Measurements from ENCODE around the gene GNLY. TPM values are rescaled to one million over a fixed set of nuclear protein-coding genes. Genes with fewer than 3 reads are reported as not detected.

The GNLY gene
- total and polyA plus RNA-seq, 9 of the 15 experiments (the other 6 are each of a cell fraction or from before 2014, with no cell fraction given), result not detected

- H3K9ac ChIP-seq (ENCODE audit: insufficient read depth in 1 of 2, low read depth in 2 of 2, low read length in 2 of 2), result peak overlapping the region in 1 of 2 experiments; percentile 75; a peak in 2 of 4 replicates
- ATAC-seq (no peak), DNase-seq (ENCODE audit: extremely low read depth in 1 of 4, low spot score in 3 of 4) (no peak), FAIRE-seq (no peak)
- H3K4me2 ChIP-seq (ENCODE audit: insufficient read depth, low read length), result no peak overlapping the region
- no peaks in the 10 kb centered on the region for H3K36me3 ChIP-seq (ENCODE audit: control insufficient read depth, insufficient read depth, low read length)
- in situ Hi-C loops (cut with MboI), result no loop called here
- BruUV-seq (replicated peaks), result no TSS peak
- H3K9me1 ChIP-seq (ENCODE audit: control insufficient read depth, insufficient read depth, low read length), result no peaks in the 10 kb centered on the region
- intact Hi-C loops (cut with micrococcal nuclease), result no loop called here
- H4K20me1 ChIP-seq (replicated peaks; ENCODE audit: control insufficient read depth, insufficient read depth, low read length), result 0 out of 2 replicates have a peak, but pooled peaks cover 5% of the 10 kb centered on the region
- H3K27ac ChIP-seq (ENCODE audit: extremely low read depth, low read depth, low read length), result no peak overlapping the region
- H2AFZ ChIP-seq (ENCODE audit: low read depth, low read length), result no peak overlapping the region
- H3K4me3 ChIP-seq, result no peak overlapping the region
- WGBS (ENCODE audit: insufficient coverage, low coverage, missing lambda C conversion rate), result 68% methylated on average over 23 of the region's 23 CpGs
- H3K9me3 ChIP-seq (replicated peaks; ENCODE audit: control insufficient read depth, insufficient read depth, low read depth, low read length), result no peaks in the 10 kb centered on the region
- H3K79me2 ChIP-seq (ENCODE audit: control insufficient read depth, insufficient read depth, low read length), result no peaks in the 10 kb centered on the region
- ChIA-PET CTCF (ENCODE audit: low intra/inter-chr PET ratio) (interaction anchor here (0.6 kb wide), 1 partner anchor 315 kb away, joined by 3 read pairs; no protein-coding TSS in a partner anchor), POLR2A (interaction anchor here (0.6 kb wide), 1 partner anchor 38 kb away, joined by 3 read pairs; no protein-coding TSS in a partner anchor)
- H3K27me3 ChIP-seq (ENCODE audit: control insufficient read depth in 2 of 2, insufficient read depth in 2 of 2, low read length in 2 of 2), result no peaks in the 10 kb centered on the region
- peaks cover 3 to 19% of the 10 kb centered on the region in 2 experiments; a peak in 3 of 5 replicates for H3K4me1 ChIP-seq (replicated peaks in 1 of 2; ENCODE audit: control insufficient read depth in 2 of 2, insufficient read depth in 2 of 2, low read length in 2 of 2)
- no peak for TF ChIP-seq ZNF561 (CRISPR knock-in tag; conservative IDR thresholded peaks at IDR 0.05)
- TF ChIP-seq THRA (IDR thresholded peaks at IDR 0.05), result no peak
- no peak for TF ChIP-seq MAZ (CRISPR knock-in tag; conservative IDR thresholded peaks at IDR 0.05 in 1 of 2, IDR thresholded peaks at IDR 0.05 in 1 of 2)
- TF ChIP-seq PHF20 (IDR thresholded peaks at IDR 0.05; ENCODE audit: partially characterized antibody), result no peak
- TF ChIP-seq NCOA4 (IDR thresholded peaks at IDR 0.05; ENCODE audit: partially characterized antibody), result no peak
- TF ChIP-seq NR0B1 (IDR thresholded peaks at IDR 0.05; ENCODE audit: partially characterized antibody), result no peak
- no peak for TF ChIP-seq MYNN (IDR thresholded peaks at IDR 0.05)
- no peak for TF ChIP-seq MYNN (CRISPR knock-in tag; IDR thresholded peaks at IDR 0.05)
- no peak for TF ChIP-seq TBP (optimal IDR thresholded peaks at IDR 0.05; ENCODE audit: low read depth, low read length)
- no peak for TF ChIP-seq RB1 (IDR thresholded peaks at IDR 0.05; ENCODE audit: low read depth)
- no peak for TF ChIP-seq ZNF408 (CRISPR knock-in tag; IDR thresholded peaks at IDR 0.05; ENCODE audit: low read depth)
- no peak for TF ChIP-seq HOXB6 (CRISPR knock-in tag; IDR thresholded peaks at IDR 0.05; ENCODE audit: borderline replicate concordance)
These were observed 30.3 kb upstream of the GNLY start for GRCh38 chr2:85663594-85664565.
